ENCODE results near the gene TMEM203. TPM values are rescaled to one million over a fixed set of nuclear protein-coding genes. Genes with fewer than 3 reads are reported as not detected.

The TMEM203 gene
- total and polyA plus RNA-seq, 2 of the 4 experiments (the other 2 are of a cell fraction) = 18.8 to 40.6 TPM

GRCh38 chr9:137186385-137186784 is 19.1 kb downstream of the TMEM203 start:
- no peak overlapping the region for H3K23ac ChIP-seq (ENCODE audit: low read depth, low read length)
- BruUV-seq (replicated peaks) = no TSS peak
- H3K56ac ChIP-seq (ENCODE audit: extremely low read depth, insufficient read depth, low read length) = no peak overlapping the region
- H4K20me1 ChIP-seq (ENCODE audit: insufficient read depth, low read length) = peaks cover 20% of the 10 kb centered on the region; the same call in 1 of the 2 replicates
- H3K14ac ChIP-seq (replicated peaks; ENCODE audit: low read depth, low read length) = no peak overlapping the region
- H4K91ac ChIP-seq (ENCODE audit: insufficient read depth, low read depth, low read length) = no peak overlapping the region
- POLR2A ChIA-PET (ENCODE audit: unreplicated experiment) = no interaction called here
- no peak for DNase-seq
- H4K5ac ChIP-seq (ENCODE audit: low read depth, low read length) = no peak overlapping the region
- no peak overlapping the region for H2BK5ac ChIP-seq (ENCODE audit: low read depth, low read length, poor library complexity, severe bottlenecking)
- H2BK15ac ChIP-seq (ENCODE audit: low read depth, low read length) = no peak overlapping the region
- H3K4me1 ChIP-seq (ENCODE audit: control insufficient read depth, insufficient read depth, low read length) = peaks cover 16% of the 10 kb centered on the region
- no peaks in the 10 kb centered on the region for H3K27me3 ChIP-seq (ENCODE audit: control insufficient read depth, insufficient read depth, low read length)
- no peak overlapping the region for H3K4me3 ChIP-seq (ENCODE audit: insufficient read depth, low read depth, low read length)
- H3K9me3 ChIP-seq (ENCODE audit: control insufficient read depth, insufficient read depth, low read length) = no peaks in the 10 kb centered on the region
- H2BK20ac ChIP-seq (ENCODE audit: low read depth, low read length) = no peak overlapping the region
- no peak overlapping the region for H4K8ac ChIP-seq (ENCODE audit: low read depth in 2 of 2, low read length in 2 of 2)
- CTCF ChIA-PET = no interaction called here
- in situ Hi-C loops (cut with MboI; ENCODE audit: low sequenced_read_pairs) (no loop called here), intact Hi-C loops (cut with micrococcal nuclease) (no loop called here), dilution Hi-C loops (cut with HindIII; ENCODE audit: low sequenced_read_pairs, unreplicated experiment) (no loop called here)
- H2BK120ac ChIP-seq (ENCODE audit: low read depth, low read length) = no peak overlapping the region
- H3K4ac ChIP-seq (ENCODE audit: low read depth, low read length) = no peak overlapping the region
- H2AK9ac ChIP-seq (replicated peaks; ENCODE audit: low read depth, low read length, poor library complexity) = no peak overlapping the region
- H2AFZ ChIP-seq (replicated peaks; ENCODE audit: low read length, poor library complexity) = no peak overlapping the region
- WGBS, 2 experiments (ENCODE audit: extremely low coverage in 2 of 2, insufficient read length in 1 of 2) = 100% methylated on average over 1 of the region's 6 CpGs; no CpG with 5 or more reads in 1 of the 2 experiments
- H2AK5ac ChIP-seq (ENCODE audit: low read depth, low read length) = no peak overlapping the region
- peaks cover 5 to 52% of the 10 kb centered on the region in 2 experiments for H3K79me1 ChIP-seq (ENCODE audit: low read depth in 1 of 2, low read length in 2 of 2)
- no peak for ATAC-seq (ENCODE audit: low read depth)
- no peak for TF ChIP-seq CHD1 (IDR thresholded peaks at IDR 0.05; ENCODE audit: low read depth, low read length)
- no peak for TF ChIP-seq POLR2A (IDR thresholded peaks at IDR 0.05; ENCODE audit: low read depth, low read length)
- TF ChIP-seq MAZ (IDR thresholded peaks at IDR 0.05; ENCODE audit: borderline replicate concordance, low read depth, low read length) = no peak
- TF ChIP-seq RAD21 (IDR thresholded peaks at IDR 0.05; ENCODE audit: low read length) = no peak
- no peak for TF ChIP-seq FOS (IDR thresholded peaks at IDR 0.05; ENCODE audit: low read depth, low read length)
- no peak for TF ChIP-seq RCOR1 (IDR thresholded peaks at IDR 0.05; ENCODE audit: insufficient replicate concordance, low read length)
- TF ChIP-seq, protein P1, sequence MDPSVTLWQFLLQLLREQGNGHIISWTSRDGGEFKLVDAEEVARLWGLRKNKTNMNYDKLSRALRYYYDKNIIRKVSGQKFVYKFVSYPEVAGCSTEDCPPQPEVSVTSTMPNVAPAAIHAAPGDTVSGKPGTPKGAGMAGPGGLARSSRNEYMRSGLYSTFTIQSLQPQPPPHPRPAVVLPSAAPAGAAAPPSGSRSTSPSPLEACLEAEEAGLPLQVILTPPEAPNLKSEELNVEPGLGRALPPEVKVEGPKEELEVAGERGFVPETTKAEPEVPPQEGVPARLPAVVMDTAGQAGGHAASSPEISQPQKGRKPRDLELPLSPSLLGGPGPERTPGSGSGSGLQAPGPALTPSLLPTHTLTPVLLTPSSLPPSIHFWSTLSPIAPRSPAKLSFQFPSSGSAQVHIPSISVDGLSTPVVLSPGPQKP (IDR thresholded peaks at IDR 0.05; ENCODE audit: borderline replicate concordance, low read depth, low read length) = no peak
- TF ChIP-seq, protein P2, sequence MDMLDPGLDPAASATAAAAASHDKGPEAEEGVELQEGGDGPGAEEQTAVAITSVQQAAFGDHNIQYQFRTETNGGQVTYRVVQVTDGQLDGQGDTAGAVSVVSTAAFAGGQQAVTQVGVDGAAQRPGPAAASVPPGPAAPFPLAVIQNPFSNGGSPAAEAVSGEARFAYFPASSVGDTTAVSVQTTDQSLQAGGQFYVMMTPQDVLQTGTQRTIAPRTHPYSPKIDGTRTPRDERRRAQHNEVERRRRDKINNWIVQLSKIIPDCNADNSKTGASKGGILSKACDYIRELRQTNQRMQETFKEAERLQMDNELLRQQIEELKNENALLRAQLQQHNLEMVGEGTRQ (IDR thresholded peaks at IDR 0.05; ENCODE audit: low read depth, low read length) = no peak
- TF ChIP-seq NFE2L2 (IDR thresholded peaks at IDR 0.05; ENCODE audit: low read depth, low read length) = no peak
- TF ChIP-seq MAFK (IDR thresholded peaks at IDR 0.05; ENCODE audit: low read depth, low read length) = no peak
- no peak overlapping the region for H3K9ac ChIP-seq (ENCODE audit: low read depth, low read length)
- H3K27ac ChIP-seq (ENCODE audit: insufficient read depth, low read length) = no peak overlapping the region
- H3K9me1 ChIP-seq (ENCODE audit: insufficient read depth, low read length) = no peaks in the 10 kb centered on the region
- no peak overlapping the region for H3K4me2 ChIP-seq (ENCODE audit: low read depth, low read length)
- H3K18ac ChIP-seq (ENCODE audit: low read depth, low read length) = no peak overlapping the region
- peaks cover 59% of the 10 kb centered on the region for H3K36me3 ChIP-seq (ENCODE audit: control insufficient read depth, insufficient read depth, low read length)

Data from IMR-90 (cell line).